ENCODE results near the gene ZNF385C.

GRCh38 chr17:42078396-42079043, 19.8 kb downstream of the ZNF385C start:
- TF ChIP-seq POLR2A (IDR thresholded peaks at IDR 0.05) (no peak), CTCF (IDR thresholded peaks at IDR 0.05) (no peak)
